WTC11 (cell line): Measurements from ENCODE around the gene TUBB1. TPM values are rescaled to one million over a fixed set of nuclear protein-coding genes. Genes with fewer than 3 reads are reported as not detected.

Experiments
- ATAC-seq: fragments of 200-7000 bp; cut with Tn5 transposase; 2 replicates; pipeline ENCODE4 v1.10.0; 2021; ENCODE audit warnings: mild to moderate bottlenecking, moderate library complexity
- CTCF ChIA-PET: fragments of 300-600 bp; sonication (Branson Sonifier 250); formaldehyde crosslinking; loops from one replicate; lab custom pipeline; 2021; ENCODE audit warnings: antibody characterized with exemption; lab: Charles Lee
- POLR2A ChIA-PET: fragments of 350-600 bp; sonication (Branson Sonifier 250); formaldehyde crosslinking; loops from one replicate; lab custom pipeline; 2021; ENCODE audit warnings: antibody characterized with exemption; lab: Charles Lee
- DNase-seq: peaks from one replicate; pipeline ENCODE4 v3.0.0; 2021; ENCODE audit warnings: low spot score
- H3K27ac Mint-ChIP-seq: 2 replicates; pipeline ENCODE4 v1.8.0; 2021; ENCODE audit warnings: mixed read lengths
- H3K27me3 Mint-ChIP-seq: 2 replicates; pipeline ENCODE4 v1.8.0; 2021; ENCODE audit warnings: low read depth, mild to moderate bottlenecking, moderate library complexity, mixed read lengths
- H3K36me3 Mint-ChIP-seq: 2 replicates; pipeline ENCODE4 v1.8.0; 2021; ENCODE audit warnings: mixed read lengths
- H3K4me1 Mint-ChIP-seq: 2 replicates; pipeline ENCODE4 v1.8.0; 2022; ENCODE audit warnings: mixed read lengths
- H3K4me3 Mint-ChIP-seq: 2 replicates; pipeline ENCODE4 v1.8.0; 2021; ENCODE audit warnings: mild to moderate bottlenecking, moderate library complexity, mixed read lengths
- H3K9me3 Mint-ChIP-seq: 2 replicates; pipeline ENCODE4 v1.8.0; 2021; ENCODE audit warnings: mixed read lengths
- ARID4B ChIP-seq: sonication (generic); formaldehyde crosslinking; IDR thresholded peaks from 2 replicates; pipeline ENCODE4 v1.8.0; 2023; ENCODE audit warnings: missing genetic modification reagents, mild to moderate bottlenecking, borderline replicate concordance
- EMX1 ChIP-seq: fragments of 250-450 bp; sonication (Bioruptor Pico); IDR thresholded peaks from 2 replicates; pipeline ENCODE4 v1.8.0; 2021; ENCODE audit warnings: mild to moderate bottlenecking
- ETV6 ChIP-seq: sonication (generic); formaldehyde crosslinking; IDR thresholded peaks from 2 replicates; pipeline ENCODE4 v1.8.1; 2022; ENCODE audit warnings: mild to moderate bottlenecking, missing genetic modification reagents
- FOXP1 ChIP-seq: sonication (generic); formaldehyde crosslinking; IDR thresholded peaks from 2 replicates; pipeline ENCODE4 v1.8.0; 2022; ENCODE audit warnings: missing genetic modification reagents, mild to moderate bottlenecking, moderate library complexity, borderline replicate concordance
- MLX ChIP-seq: sonication (generic); formaldehyde crosslinking; IDR thresholded peaks from 2 replicates; pipeline ENCODE4 v1.8.1; 2023; ENCODE audit warnings: mild to moderate bottlenecking, missing genetic modification reagents, moderate library complexity
- NFATC4 ChIP-seq: fragments of 250-450 bp; sonication (Bioruptor Pico); IDR thresholded peaks from 2 replicates; pipeline ENCODE4 v1.9.0; 2021; ENCODE audit warnings: mild to moderate bottlenecking
- NFE2L1 ChIP-seq: sonication (generic); formaldehyde crosslinking; IDR thresholded peaks from 2 replicates; pipeline ENCODE4 v1.8.1; 2023; ENCODE audit warnings: missing genetic modification reagents
- NR1H2 ChIP-seq: sonication (generic); formaldehyde crosslinking; IDR thresholded peaks from 2 replicates; pipeline ENCODE4 v1.9.0; 2021; ENCODE audit warnings: mild to moderate bottlenecking, moderate library complexity, missing genetic modification reagents
- SOX15 ChIP-seq: fragments of 250-450 bp; sonication (Bioruptor Pico); IDR thresholded peaks from 2 replicates; pipeline ENCODE4 v1.9.0; 2021; ENCODE audit warnings: mild to moderate bottlenecking
- ZNF219 ChIP-seq: sonication (generic); formaldehyde crosslinking; IDR thresholded peaks from 2 replicates; pipeline ENCODE4 v1.8.0; 2023; ENCODE audit warnings: missing genetic modification reagents, mild to moderate bottlenecking, borderline replicate concordance
- total RNA-seq: library from RNA; stranded (reverse); gene quantifications from 3 replicates; pipeline ENCODE4 v1.2.3, GENCODE V29; 2021
- TF ChIP-seq, protein P1 (sequence below): fragments of 250-450 bp; sonication (Bioruptor Pico); IDR thresholded peaks from 2 replicates; pipeline ENCODE4 v1.9.0; 2021; ENCODE audit warnings: mild to moderate bottlenecking
- TF ChIP-seq, protein P2 (sequence below): fragments of 250-450 bp; sonication (Bioruptor Pico); IDR thresholded peaks from 2 replicates; pipeline ENCODE4 v1.9.0; 2021; ENCODE audit warnings: mild to moderate bottlenecking, borderline replicate concordance
- TF ChIP-seq, protein P3 (sequence below): sonication (generic); formaldehyde crosslinking; IDR thresholded peaks from 2 replicates; pipeline ENCODE4 v1.8.1; 2023; ENCODE audit warnings: mild to moderate bottlenecking, missing genetic modification reagents
- TF ChIP-seq, protein P4 (sequence below): fragments of 250-450 bp; sonication (Bioruptor Pico); IDR thresholded peaks from 2 replicates; pipeline ENCODE4 v1.9.0; 2021; ENCODE audit warnings: mild to moderate bottlenecking
- TF ChIP-seq, protein P5 (sequence below): sonication (generic); formaldehyde crosslinking; IDR thresholded peaks from 2 replicates; pipeline ENCODE4 v1.8.1; 2023; ENCODE audit warnings: mild to moderate bottlenecking, missing genetic modification reagents

TUBB1 gene
- total RNA-seq, 1 experiment from 2014 or later = not detected

DNA sequence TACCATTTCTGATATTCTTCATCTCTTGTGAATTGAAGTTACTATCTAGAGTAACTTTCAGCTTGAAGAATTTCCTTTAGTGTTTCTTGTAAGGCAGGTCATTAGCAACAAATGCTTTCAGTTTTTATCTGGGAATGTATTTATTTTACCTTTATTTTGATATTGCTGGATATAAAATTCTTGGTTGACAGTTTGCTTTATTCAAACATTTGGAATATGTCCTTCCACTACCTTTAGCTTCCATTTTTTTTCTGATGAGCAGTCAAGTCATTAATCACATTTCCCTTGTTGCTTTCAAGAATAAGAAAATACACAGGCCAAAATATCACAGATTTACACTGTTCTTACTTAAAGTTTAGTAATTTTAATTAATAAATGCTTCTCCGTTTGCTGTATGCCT, 43.9 kb upstream of the TUBB1 start:
- H3K36me3 Mint-ChIP-seq = peaks cover 7% of the 10 kb centered on the region
- TF ChIP-seq MLX (no peak), EMX1 (CRISPR knock-in tag) (no peak), NFE2L1 (CRISPR knock-in tag) (no peak), ETV6 (no peak)
- TF ChIP-seq, protein P1, sequence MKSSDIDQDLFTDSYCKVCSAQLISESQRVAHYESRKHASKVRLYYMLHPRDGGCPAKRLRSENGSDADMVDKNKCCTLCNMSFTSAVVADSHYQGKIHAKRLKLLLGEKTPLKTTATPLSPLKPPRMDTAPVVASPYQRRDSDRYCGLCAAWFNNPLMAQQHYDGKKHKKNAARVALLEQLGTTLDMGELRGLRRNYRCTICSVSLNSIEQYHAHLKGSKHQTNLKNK (CRISPR knock-in tag) = no peak
- TF ChIP-seq, protein P2, sequence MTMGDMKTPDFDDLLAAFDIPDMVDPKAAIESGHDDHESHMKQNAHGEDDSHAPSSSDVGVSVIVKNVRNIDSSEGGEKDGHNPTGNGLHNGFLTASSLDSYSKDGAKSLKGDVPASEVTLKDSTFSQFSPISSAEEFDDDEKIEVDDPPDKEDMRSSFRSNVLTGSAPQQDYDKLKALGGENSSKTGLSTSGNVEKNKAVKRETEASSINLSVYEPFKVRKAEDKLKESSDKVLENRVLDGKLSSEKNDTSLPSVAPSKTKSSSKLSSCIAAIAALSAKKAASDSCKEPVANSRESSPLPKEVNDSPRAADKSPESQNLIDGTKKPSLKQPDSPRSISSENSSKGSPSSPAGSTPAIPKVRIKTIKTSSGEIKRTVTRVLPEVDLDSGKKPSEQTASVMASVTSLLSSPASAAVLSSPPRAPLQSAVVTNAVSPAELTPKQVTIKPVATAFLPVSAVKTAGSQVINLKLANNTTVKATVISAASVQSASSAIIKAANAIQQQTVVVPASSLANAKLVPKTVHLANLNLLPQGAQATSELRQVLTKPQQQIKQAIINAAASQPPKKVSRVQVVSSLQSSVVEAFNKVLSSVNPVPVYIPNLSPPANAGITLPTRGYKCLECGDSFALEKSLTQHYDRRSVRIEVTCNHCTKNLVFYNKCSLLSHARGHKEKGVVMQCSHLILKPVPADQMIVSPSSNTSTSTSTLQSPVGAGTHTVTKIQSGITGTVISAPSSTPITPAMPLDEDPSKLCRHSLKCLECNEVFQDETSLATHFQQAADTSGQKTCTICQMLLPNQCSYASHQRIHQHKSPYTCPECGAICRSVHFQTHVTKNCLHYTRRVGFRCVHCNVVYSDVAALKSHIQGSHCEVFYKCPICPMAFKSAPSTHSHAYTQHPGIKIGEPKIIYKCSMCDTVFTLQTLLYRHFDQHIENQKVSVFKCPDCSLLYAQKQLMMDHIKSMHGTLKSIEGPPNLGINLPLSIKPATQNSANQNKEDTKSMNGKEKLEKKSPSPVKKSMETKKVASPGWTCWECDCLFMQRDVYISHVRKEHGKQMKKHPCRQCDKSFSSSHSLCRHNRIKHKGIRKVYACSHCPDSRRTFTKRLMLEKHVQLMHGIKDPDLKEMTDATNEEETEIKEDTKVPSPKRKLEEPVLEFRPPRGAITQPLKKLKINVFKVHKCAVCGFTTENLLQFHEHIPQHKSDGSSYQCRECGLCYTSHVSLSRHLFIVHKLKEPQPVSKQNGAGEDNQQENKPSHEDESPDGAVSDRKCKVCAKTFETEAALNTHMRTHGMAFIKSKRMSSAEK (CRISPR knock-in tag) = no peak
- TF ChIP-seq, all 79 proteins: peak for 0
- Mint-ChIP-seq H3K4me1 (peaks cover 17% of the 10 kb centered on the region), H3K27me3 (peaks cover 6% of the 10 kb centered on the region), H3K4me3 (no peak overlapping the region), H3K27ac (no peak overlapping the region), H3K9me3 (peaks cover 13% of the 10 kb centered on the region)
- no peak for DNase-seq
- CTCF ChIA-PET = no interaction called here
- POLR2A ChIA-PET = no interaction called here
- ATAC-seq = no peak

- POLR2A ChIA-PET = no interaction called here
- TF ChIP-seq NR1H2 (CRISPR knock-in tag) (no peak), SOX15 (CRISPR knock-in tag) (no peak), ARID4B (CRISPR knock-in tag) (no peak), FOXP1 (CRISPR knock-in tag) (no peak), NFATC4 (no peak), ZNF219 (no peak)
- TF ChIP-seq, protein P3, sequence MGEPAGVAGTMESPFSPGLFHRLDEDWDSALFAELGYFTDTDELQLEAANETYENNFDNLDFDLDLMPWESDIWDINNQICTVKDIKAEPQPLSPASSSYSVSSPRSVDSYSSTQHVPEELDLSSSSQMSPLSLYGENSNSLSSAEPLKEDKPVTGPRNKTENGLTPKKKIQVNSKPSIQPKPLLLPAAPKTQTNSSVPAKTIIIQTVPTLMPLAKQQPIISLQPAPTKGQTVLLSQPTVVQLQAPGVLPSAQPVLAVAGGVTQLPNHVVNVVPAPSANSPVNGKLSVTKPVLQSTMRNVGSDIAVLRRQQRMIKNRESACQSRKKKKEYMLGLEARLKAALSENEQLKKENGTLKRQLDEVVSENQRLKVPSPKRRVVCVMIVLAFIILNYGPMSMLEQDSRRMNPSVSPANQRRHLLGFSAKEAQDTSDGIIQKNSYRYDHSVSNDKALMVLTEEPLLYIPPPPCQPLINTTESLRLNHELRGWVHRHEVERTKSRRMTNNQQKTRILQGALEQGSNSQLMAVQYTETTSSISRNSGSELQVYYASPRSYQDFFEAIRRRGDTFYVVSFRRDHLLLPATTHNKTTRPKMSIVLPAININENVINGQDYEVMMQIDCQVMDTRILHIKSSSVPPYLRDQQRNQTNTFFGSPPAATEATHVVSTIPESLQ = no peak
- TF ChIP-seq, protein P4, sequence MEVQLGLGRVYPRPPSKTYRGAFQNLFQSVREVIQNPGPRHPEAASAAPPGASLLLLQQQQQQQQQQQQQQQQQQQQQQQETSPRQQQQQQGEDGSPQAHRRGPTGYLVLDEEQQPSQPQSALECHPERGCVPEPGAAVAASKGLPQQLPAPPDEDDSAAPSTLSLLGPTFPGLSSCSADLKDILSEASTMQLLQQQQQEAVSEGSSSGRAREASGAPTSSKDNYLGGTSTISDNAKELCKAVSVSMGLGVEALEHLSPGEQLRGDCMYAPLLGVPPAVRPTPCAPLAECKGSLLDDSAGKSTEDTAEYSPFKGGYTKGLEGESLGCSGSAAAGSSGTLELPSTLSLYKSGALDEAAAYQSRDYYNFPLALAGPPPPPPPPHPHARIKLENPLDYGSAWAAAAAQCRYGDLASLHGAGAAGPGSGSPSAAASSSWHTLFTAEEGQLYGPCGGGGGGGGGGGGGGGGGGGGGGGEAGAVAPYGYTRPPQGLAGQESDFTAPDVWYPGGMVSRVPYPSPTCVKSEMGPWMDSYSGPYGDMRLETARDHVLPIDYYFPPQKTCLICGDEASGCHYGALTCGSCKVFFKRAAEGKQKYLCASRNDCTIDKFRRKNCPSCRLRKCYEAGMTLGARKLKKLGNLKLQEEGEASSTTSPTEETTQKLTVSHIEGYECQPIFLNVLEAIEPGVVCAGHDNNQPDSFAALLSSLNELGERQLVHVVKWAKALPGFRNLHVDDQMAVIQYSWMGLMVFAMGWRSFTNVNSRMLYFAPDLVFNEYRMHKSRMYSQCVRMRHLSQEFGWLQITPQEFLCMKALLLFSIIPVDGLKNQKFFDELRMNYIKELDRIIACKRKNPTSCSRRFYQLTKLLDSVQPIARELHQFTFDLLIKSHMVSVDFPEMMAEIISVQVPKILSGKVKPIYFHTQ (CRISPR knock-in tag) = no peak
- TF ChIP-seq, protein P5, sequence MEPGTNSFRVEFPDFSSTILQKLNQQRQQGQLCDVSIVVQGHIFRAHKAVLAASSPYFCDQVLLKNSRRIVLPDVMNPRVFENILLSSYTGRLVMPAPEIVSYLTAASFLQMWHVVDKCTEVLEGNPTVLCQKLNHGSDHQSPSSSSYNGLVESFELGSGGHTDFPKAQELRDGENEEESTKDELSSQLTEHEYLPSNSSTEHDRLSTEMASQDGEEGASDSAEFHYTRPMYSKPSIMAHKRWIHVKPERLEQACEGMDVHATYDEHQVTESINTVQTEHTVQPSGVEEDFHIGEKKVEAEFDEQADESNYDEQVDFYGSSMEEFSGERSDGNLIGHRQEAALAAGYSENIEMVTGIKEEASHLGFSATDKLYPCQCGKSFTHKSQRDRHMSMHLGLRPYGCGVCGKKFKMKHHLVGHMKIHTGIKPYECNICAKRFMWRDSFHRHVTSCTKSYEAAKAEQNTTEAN (CRISPR knock-in tag) = no peak
These were observed 43.0 kb upstream of the TUBB1 start for GRCh38 chr20:58976061-58976730.

More at GRCh38 chr20:58976061-58976730, 43.0 kb upstream of the TUBB1 start:
- Mint-ChIP-seq H3K9me3 (peaks cover 13% of the 10 kb centered on the region), H3K27me3 (peaks cover 6% of the 10 kb centered on the region), H3K36me3 (peaks cover 7% of the 10 kb centered on the region), H3K4me1 (peaks cover 17% of the 10 kb centered on the region), H3K4me3 (no peak overlapping the region), H3K27ac (no peak overlapping the region)
- no peak for ATAC-seq
- CTCF ChIA-PET = no interaction called here
- no peak for DNase-seq
